GM12878 (cell line): ENCODE data around the gene PSMB5. TPM values are rescaled to one million over a fixed set of nuclear protein-coding genes. Genes with fewer than 3 reads are reported as not detected.

Experiments
- ATAC-seq: fragments of 200-7000 bp; cut with Tn5 transposase; 3 replicates; pipeline ENCODE4 v1.9.1; 2020; ENCODE audit warnings: mild to moderate bottlenecking, moderate library complexity
- BruUV-seq: library from RNA; stranded (reverse); fragments of 400-500 nt; replicated peaks from 2 replicates; lab custom pipeline; 2021; lab: Mats Ljungman, UMichigan
- CTCF ChIA-PET: fragments of 300-600 bp; sonication (Branson Sonifier 250); formaldehyde crosslinking; extraction: SDS; loops from one replicate; lab custom pipeline; 2021; ENCODE audit warnings: inconsistent platforms; lab: Yijun Ruan, JAX
- POLR2A ChIA-PET: fragments of 350-600 bp; formaldehyde crosslinking; extraction: SDS; loops from one replicate; lab custom pipeline; 2021; ENCODE audit warnings: inconsistent platforms; lab: Charles Lee
- RAD21 ChIA-PET: fragments of 300-600 bp; sonication (Branson Sonifier 250); formaldehyde crosslinking; loops from one replicate; lab custom pipeline; 2023; ENCODE audit warnings: antibody characterized with exemption; ENCODE audit not compliant: unreplicated experiment; lab: Charles Lee
- SMC1A ChIA-PET: fragments of 300-600 bp; sonication (Branson Sonifier 250); formaldehyde crosslinking; loops from one replicate; lab custom pipeline; 2023; ENCODE audit not compliant: unreplicated experiment, uncharacterized antibody; lab: Charles Lee
- DNase-seq: peaks from one replicate; pipeline ENCODE4 v3.0.0-alpha.2; 2011; ENCODE audit warnings: low read depth, low spot score
- FAIRE-seq: peaks from 3 replicates; lab custom pipeline; 2011; peaks lifted over from hg19 to GRCh38; lab: Jason Lieb, UNC
- H2AFZ ChIP-seq: 2 replicates; pipeline ENCODE4 v1.6.0; 2011; ENCODE audit warnings: low read depth, low read length, control low read depth; ENCODE audit not compliant: control insufficient read depth
- H3K27ac ChIP-seq: 2 replicates; pipeline ENCODE4 v1.5.1; 2011; ENCODE audit warnings: control low read depth; ENCODE audit not compliant: control insufficient read depth, insufficient read depth
- H3K27me3 ChIP-seq, 2 experiments: replicated peaks in 1 of 2; 2 replicates each; pipeline versions ENCODE4 v1.6.0 to v1.6.1; 2011; ENCODE audit warnings: low read length in 1 of 2; ENCODE audit not compliant: control insufficient read depth in 2 of 2, insufficient read depth in 2 of 2
- H3K36me3 ChIP-seq, 2 experiments: 2 replicates each; pipeline ENCODE4 v1.5.1; 2011; ENCODE audit warnings: low read length in 1 of 2; ENCODE audit not compliant: control insufficient read depth in 2 of 2, insufficient read depth in 2 of 2
- H3K4me1 ChIP-seq: 2 replicates; pipeline ENCODE4 v1.6.1; 2011; ENCODE audit warnings: mild to moderate bottlenecking, low read length, moderate library complexity, mixed read lengths; ENCODE audit not compliant: control insufficient read depth, insufficient read depth
- H3K4me2 ChIP-seq: 2 replicates; pipeline ENCODE4 v1.6.0; 2011; ENCODE audit warnings: control low read depth; ENCODE audit not compliant: control insufficient read depth, insufficient read depth
- H3K4me3 ChIP-seq: fragments of 200-600 bp; sonication (generic); 2 replicates; pipeline ENCODE4 v1.5.1; 2016
- H3K79me2 ChIP-seq: 2 replicates; pipeline ENCODE4 v1.6.0; 2011; ENCODE audit warnings: low read length; ENCODE audit not compliant: control insufficient read depth, insufficient read depth
- H3K9ac ChIP-seq: 2 replicates; pipeline ENCODE4 v1.8.0; 2011; ENCODE audit warnings: low read length, control low read depth, mixed read lengths; ENCODE audit not compliant: control insufficient read depth, insufficient read depth
- H3K9me3 ChIP-seq: replicated peaks from 3 replicates; pipeline ENCODE4 v1.5.1; 2011; ENCODE audit warnings: mild to moderate bottlenecking, low read length; ENCODE audit not compliant: control insufficient read depth, insufficient read depth
- H4K20me1 ChIP-seq: 2 replicates; pipeline ENCODE4 v1.6.0; 2011; ENCODE audit not compliant: control insufficient read depth, insufficient read depth
- CBX5 ChIP-seq: sonication (generic); IDR thresholded peaks from 2 replicates; pipeline ENCODE4 v1.6.1; 2016; ENCODE audit warnings: low read depth, moderate library complexity, mild to moderate bottlenecking, inconsistent platforms
- CHD1 ChIP-seq: IDR thresholded peaks from 2 replicates; pipeline ENCODE4 v1.6.1; 2012; ENCODE audit warnings: low read depth, low read length, improper control_type of control experiment
- CREB1 ChIP-seq: IDR thresholded peaks from 2 replicates; pipeline ENCODE4 v1.6.1; 2012; ENCODE audit warnings: low read depth, mild to moderate bottlenecking, inconsistent platforms
- CREM ChIP-seq: IDR thresholded peaks from 2 replicates; pipeline ENCODE4 v1.6.1; 2014; ENCODE audit warnings: antibody characterized with exemption, low read depth
- JUND ChIP-seq: IDR thresholded peaks from 2 replicates; pipeline ENCODE4 v1.6.1; 2012; ENCODE audit warnings: low read depth, mild to moderate bottlenecking, low read length, improper control_type of control experiment, moderate library complexity
- KDM1A ChIP-seq: fragments of 200-600 bp; sonication (generic); IDR thresholded peaks from 2 replicates; pipeline ENCODE4 v1.6.1; 2016; ENCODE audit warnings: borderline replicate concordance
- NR2C1 ChIP-seq: fragments of 450-650 bp; IDR thresholded peaks from 2 replicates; pipeline ENCODE4 v1.6.1; 2017; ENCODE audit warnings: antibody characterized with exemption, mild to moderate bottlenecking, moderate library complexity
- PAX8 ChIP-seq: fragments of 450-650 bp; IDR thresholded peaks from 2 replicates; pipeline ENCODE4 v1.6.1; 2017; ENCODE audit warnings: mild to moderate bottlenecking, moderate library complexity
- SIN3A ChIP-seq: IDR thresholded peaks from 2 replicates; pipeline ENCODE4 v1.6.1; 2012; ENCODE audit warnings: low read depth, low read length, improper control_type of control experiment
- ZNF384 ChIP-seq: IDR thresholded peaks from 2 replicates; pipeline ENCODE4 v1.6.1; 2012; ENCODE audit warnings: low read depth, mild to moderate bottlenecking, low read length, improper control_type of control experiment, borderline replicate concordance
- WGBS: methylation state at CpG from one replicate; pipeline ENCODE4 v1.1.6; 2016; ENCODE audit warnings: low lambda C conversion rate; ENCODE audit not compliant: insufficient replicate concordance, insufficient coverage; ENCODE audit errors: missing lambda C conversion rate; 5-methylcytosine and 5-hydroxymethylcytosine counted together
- in situ Hi-C: fragments of 300-500 bp; cut with MboI; formaldehyde crosslinking; loops from 9 replicates; pipeline ENCODE4 v1.14.3; 2018; ENCODE audit warnings: mixed read lengths
- intact Hi-C: fragments of 100-400 bp; cut with micrococcal nuclease; formaldehyde crosslinking; loops from one replicate; pipeline ENCODE4 v1.14.2; 2022; ENCODE audit not compliant: unreplicated experiment
- polyA plus RNA-seq, 11 experiments: library from polyadenylated mRNA; depleted of rRNA in 4 of 11; unstranded in 6 of 11; stranded (reverse) in 5 of 11; fragments of >200 nt; fragmentation: Nextera tagmentation in 4 of 11; fragmentation: Illumina TruSeq in 1 of 11; extraction: Ambion mirVana in 4 of 11; extraction: Trizol in 1 of 11; gene quantifications; 1 replicate in 1 of 11; 2 replicates in 10 of 11; pipeline versions ENCODE4 v1.2.1 to v1.2.3, GENCODE V29; 2011 to 2016; ENCODE audit warnings: inconsistent platforms in 2 of 11, missing spikeins in 2 of 11, low read depth in 1 of 11
- total RNA-seq, 4 experiments: library from RNA; depleted of rRNA in 3 of 4; stranded (reverse); fragments of >200 nt in 3 of 4; fragmentation: Illumina TruSeq in 1 of 4; extraction: Trizol in 1 of 4; gene quantifications; 2 replicates each; pipeline versions ENCODE4 v1.2.1 to v1.2.3, GENCODE V29; 2013 to 2021

PSMB5 gene
- total and polyA plus RNA-seq, 10 of the 15 experiments (the other 5 are each of a cell fraction or from before 2014, with no cell fraction given) = 84.5 to 802 (median 144) TPM

- intact Hi-C loops (no loop called here), in situ Hi-C loops (no loop called here)
- Histone ChIP-seq H3K4me1 (no peaks in the 10 kb centered on the region; the same call in 1 of the 2 replicates), H3K36me3 (no peaks in the 10 kb centered on the region), H3K4me2 (no peak overlapping the region), H3K27me3 (peaks cover 4 to 13% of the 10 kb centered on the region in 2 experiments), H3K9me3 (no peaks in the 10 kb centered on the region), H3K27ac (no peak overlapping the region), H3K9ac (no peak overlapping the region), H3K79me2 (no peaks in the 10 kb centered on the region), H4K20me1 (no peaks in the 10 kb centered on the region), H2AFZ (no peak overlapping the region), H3K4me3 (no peak overlapping the region)
- SMC1A ChIA-PET = interaction anchor here (1.0 to 4.2 kb wide), 9 partner anchors 8 to 94 kb away, joined by 3 to 34 read pairs (median 4); partner anchors contain the start of genes CDH24 and HAUS4
- no peak for FAIRE-seq
- no TSS peak for BruUV-seq
- POLR2A ChIA-PET = interaction anchor here (0.5 to 1.5 kb wide), 7 partner anchors 15 to 107 kb away, joined by 3 to 7 read pairs (median 3); partner anchors contain the start of gene HAUS4
- TF ChIP-seq KDM1A = no peak
- no peak for TF ChIP-seq ZNF384
- TF ChIP-seq SIN3A = no peak
- TF ChIP-seq CREM = no peak
- no peak for TF ChIP-seq NR2C1
- TF ChIP-seq PAX8 = no peak
- no peak for TF ChIP-seq CREB1
- TF ChIP-seq CHD1 = no peak
- TF ChIP-seq JUND = no peak
- no peak for TF ChIP-seq CBX5
- DNase-seq = no peak
- WGBS = 31% methylated on average over 7 of the region's 8 CpGs
- RAD21 ChIA-PET = interaction anchor here (0.8 to 8.8 kb wide), 9 partner anchors 8 to 212 kb away, joined by 3 to 110 read pairs (median 5); partner anchors contain the start of genes CDH24, OXA1L and PRMT5
- CTCF ChIA-PET = interaction anchor here (0.9 to 13.2 kb wide), 15 partner anchors 8 to 408 kb away, joined by 3 to 370 read pairs (median 8); partner anchors contain the start of genes ACIN1, AJUBA, CDH24 and HAUS4
- ATAC-seq = no peak
Measured at GRCh38 chr14:22977684-22978486, 56.8 kb downstream of the PSMB5 start.
